Bronchial epithelial cell (primary cell): Measurements from ENCODE around the gene C2CD2. TPM values are rescaled to one million over a fixed set of nuclear protein-coding genes. Genes with fewer than 3 reads are reported as not detected.

ENCODE experiments used
- DNase-seq: peaks from one replicate; pipeline ENCODE4 v3.0.0-alpha.2; 2010; ENCODE audit warnings: low read depth
- FAIRE-seq: peaks from 2 replicates; lab custom pipeline; 2011; peaks lifted over from hg19 to GRCh38; lab: Jason Lieb, UNC
- H3K27me3 ChIP-seq: 2 replicates; pipeline ENCODE4 v1.5.1; 2011; ENCODE audit warnings: low read length; ENCODE audit not compliant: control insufficient read depth, insufficient read depth
- H3K36me3 ChIP-seq: 2 replicates; pipeline ENCODE4 v1.5.1; 2011; ENCODE audit warnings: low read length; ENCODE audit not compliant: control insufficient read depth, insufficient read depth
- H3K4me3 ChIP-seq: 2 replicates; pipeline ENCODE4 v1.5.1; 2011; ENCODE audit warnings: mild to moderate bottlenecking, low read depth, low read length, control low read depth
- total RNA-seq: library from RNA; depleted of rRNA; stranded (reverse); fragments of >200 nt; gene quantifications from 2 replicates; pipeline ENCODE4 v1.2.1, GENCODE V29; 2014
- TF ChIP-seq, protein P1 (sequence below): IDR thresholded peaks from 2 replicates; pipeline ENCODE4 v1.5.1; 2011; ENCODE audit warnings: mild to moderate bottlenecking, moderate library complexity, low read length, control low read depth, inconsistent platforms; ENCODE audit not compliant: insufficient read depth, severe bottlenecking

The C2CD2 gene
- total RNA-seq, 1 donor from 2014 or later = 6.6 TPM

DNA sequence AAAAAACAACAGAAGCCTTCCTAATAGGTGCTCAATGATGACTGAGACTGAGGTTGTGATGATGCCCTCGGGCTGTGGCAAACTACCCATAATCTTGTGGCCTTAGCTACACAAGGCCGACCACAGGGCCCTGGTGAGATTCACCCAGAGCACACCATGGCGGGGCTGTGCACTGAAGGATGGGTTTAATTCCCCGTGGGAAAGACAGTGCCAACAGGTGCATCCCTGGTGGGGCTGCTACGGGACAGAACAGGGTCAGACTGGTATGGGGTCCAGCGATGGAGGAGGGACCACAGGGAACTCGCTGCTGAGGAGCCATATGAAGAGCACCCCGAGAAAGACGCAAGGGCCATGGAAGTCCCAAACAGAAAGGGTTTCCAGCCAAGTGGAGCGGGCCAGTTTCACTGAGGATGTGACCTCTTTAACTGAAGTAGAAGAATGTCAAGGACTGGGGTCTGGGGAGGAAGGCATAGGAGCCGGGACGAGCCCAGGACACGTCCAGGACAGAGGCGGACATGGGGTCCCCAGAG lies 96.0 kb downstream of the C2CD2 start:
- peaks cover 18% of the 10 kb centered on the region for H3K36me3 ChIP-seq
- FAIRE-seq (no peak), DNase-seq (no peak)
- H3K27me3 ChIP-seq = no peaks in the 10 kb centered on the region
- no peak overlapping the region for H3K4me3 ChIP-seq
- TF ChIP-seq, protein P1, sequence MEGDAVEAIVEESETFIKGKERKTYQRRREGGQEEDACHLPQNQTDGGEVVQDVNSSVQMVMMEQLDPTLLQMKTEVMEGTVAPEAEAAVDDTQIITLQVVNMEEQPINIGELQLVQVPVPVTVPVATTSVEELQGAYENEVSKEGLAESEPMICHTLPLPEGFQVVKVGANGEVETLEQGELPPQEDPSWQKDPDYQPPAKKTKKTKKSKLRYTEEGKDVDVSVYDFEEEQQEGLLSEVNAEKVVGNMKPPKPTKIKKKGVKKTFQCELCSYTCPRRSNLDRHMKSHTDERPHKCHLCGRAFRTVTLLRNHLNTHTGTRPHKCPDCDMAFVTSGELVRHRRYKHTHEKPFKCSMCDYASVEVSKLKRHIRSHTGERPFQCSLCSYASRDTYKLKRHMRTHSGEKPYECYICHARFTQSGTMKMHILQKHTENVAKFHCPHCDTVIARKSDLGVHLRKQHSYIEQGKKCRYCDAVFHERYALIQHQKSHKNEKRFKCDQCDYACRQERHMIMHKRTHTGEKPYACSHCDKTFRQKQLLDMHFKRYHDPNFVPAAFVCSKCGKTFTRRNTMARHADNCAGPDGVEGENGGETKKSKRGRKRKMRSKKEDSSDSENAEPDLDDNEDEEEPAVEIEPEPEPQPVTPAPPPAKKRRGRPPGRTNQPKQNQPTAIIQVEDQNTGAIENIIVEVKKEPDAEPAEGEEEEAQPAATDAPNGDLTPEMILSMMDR = no peak

DNA sequence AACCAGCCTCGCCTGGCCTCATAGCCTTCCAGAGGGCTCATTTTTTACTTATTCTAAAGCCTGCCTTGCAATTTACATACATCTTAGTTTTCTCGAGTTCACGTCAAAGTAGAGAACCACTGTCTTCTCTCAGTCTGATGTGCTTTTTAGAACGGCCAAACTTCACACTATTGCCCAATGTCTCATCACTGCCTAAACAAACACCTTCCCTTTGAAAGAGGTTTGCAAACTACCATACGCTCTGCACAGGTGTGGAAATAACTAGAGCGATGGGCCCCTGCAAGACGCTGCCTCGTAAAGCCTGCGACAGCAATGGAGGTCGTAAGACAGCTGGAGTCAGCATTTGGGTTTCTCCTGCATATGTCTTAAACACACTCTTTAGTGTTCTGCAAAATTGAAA lies 97.2 kb downstream of the C2CD2 start:
- DNase-seq (no peak), FAIRE-seq (no peak)
- TF ChIP-seq, protein P1 = no peak
- no peak overlapping the region for H3K4me3 ChIP-seq
- peaks cover 20% of the 10 kb centered on the region for H3K36me3 ChIP-seq
- H3K27me3 ChIP-seq = no peaks in the 10 kb centered on the region

DNA sequence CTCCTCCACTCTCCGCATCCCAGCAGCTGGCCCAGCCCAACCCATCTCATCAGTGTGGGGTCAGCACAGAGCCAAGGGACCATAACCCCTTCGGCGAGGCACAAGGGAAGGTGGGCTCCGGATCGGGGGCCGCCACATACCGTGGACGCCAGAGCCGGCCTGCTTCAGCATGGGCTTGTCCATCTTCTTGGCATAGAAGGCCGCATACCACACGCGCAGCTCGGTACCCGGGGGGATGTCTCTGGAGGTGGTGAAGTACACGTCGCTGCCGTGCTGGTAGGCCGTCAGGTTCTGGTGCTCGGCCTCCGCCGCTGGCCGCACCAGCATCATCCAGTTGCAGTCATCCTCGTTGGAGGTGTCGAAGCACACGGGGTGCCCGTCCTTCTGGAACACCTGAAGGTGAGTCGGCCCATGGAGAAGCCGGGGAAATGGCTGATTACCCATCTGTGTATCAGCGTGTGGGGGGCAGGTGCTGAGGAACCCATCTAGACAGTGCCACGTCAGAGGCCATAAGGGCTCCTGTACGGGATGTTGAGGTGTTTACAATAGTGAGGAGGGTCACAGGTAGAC lies 99.3 kb downstream of the C2CD2 start:
- Histone ChIP-seq H3K27me3 (no peaks in the 10 kb centered on the region), H3K36me3 (peaks cover 22% of the 10 kb centered on the region), H3K4me3 (no peak overlapping the region)
- TF ChIP-seq, protein P1 = no peak
- no peak for FAIRE-seq
- DNase-seq = no peak

DNA sequence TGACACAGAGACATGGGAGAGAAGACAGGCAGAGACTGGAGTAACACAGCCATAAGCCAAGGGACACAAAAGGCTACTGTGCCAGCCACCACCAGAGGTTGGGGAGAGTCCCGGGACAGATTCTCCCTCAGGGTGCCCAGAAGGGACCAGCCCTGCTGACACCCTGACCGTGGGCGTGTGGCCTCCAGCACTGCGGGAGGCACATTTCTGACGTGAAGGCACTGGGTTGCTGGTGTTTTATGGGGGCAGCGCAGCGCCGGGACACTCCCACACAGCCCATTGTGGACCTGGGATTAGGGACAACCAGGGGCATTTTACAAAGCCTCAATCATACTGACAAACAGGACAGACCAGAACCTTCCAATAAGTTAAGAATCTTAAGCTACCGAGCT lies 100.9 kb downstream of the C2CD2 start:
- DNase-seq = no peak
- H3K36me3 ChIP-seq = peaks cover 18% of the 10 kb centered on the region

DNA sequence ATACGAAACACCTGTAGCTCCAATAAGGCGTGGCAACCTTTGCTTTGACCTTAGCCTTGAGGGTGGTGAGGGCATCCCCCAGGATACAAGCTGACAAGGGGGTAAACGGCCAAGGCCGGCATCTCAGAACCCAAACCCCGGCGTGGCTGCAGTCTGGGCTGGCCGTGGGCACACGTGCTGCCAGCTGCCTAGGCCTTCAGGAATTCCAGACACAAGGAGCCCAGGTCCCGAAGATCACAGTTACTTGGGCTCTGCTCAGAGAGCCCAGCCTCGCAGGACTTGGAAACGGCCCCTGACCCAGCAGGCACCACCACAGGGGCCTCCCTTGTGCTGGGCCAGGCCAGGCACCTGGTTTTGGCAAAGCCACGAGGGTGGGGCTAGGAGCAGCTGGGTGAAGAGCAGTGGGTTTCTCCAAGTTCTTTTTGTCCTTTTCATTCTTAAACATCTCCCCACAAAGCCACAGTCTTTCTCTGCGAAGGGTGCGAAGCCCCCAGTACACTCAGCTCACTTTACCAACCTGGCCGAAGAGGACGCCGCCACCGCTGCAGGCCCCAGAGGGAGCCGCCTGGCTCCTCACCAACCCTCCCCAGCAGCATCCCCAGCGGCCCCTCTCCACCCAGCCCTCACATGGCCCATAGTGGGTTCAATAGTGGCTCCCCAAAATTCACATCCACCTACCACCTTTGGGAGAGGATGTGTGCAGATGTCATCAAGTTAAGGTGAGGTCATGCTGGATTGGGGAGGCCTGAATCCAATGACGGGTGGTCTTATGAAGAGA lies 101.5 kb downstream of the C2CD2 start:
- DNase-seq = no peak
- TF ChIP-seq, protein P1 = no peak

More for the DNA sequence above, 100.9 kb downstream of the C2CD2 start:
- Histone ChIP-seq H3K4me3 (no peak overlapping the region), H3K27me3 (no peaks in the 10 kb centered on the region)
- TF ChIP-seq, protein P1 = no peak
- FAIRE-seq = no peak

More for the DNA sequence above, 101.5 kb downstream of the C2CD2 start:
- no peak overlapping the region for H3K4me3 ChIP-seq
- H3K27me3 ChIP-seq = no peaks in the 10 kb centered on the region
- peaks cover 15% of the 10 kb centered on the region for H3K36me3 ChIP-seq
- no peak for FAIRE-seq
